Psoas muscle (tissue), 8 donors: Measurements from ENCODE around the gene COX6A2. TPM values are rescaled to one million over a fixed set of nuclear protein-coding genes. Genes with fewer than 3 reads are reported as not detected.

Experiments
- ATAC-seq, 4 donors: fragments of 200-7000 bp; cut with Tn5 transposase; one replicate each; pipeline ENCODE4 v1.9.1; 2020; ENCODE audit warnings: moderate library complexity in 3 of 4, mild to moderate bottlenecking in 2 of 4
- DNase-seq, 2 donors: peaks; one replicate each; pipeline ENCODE4 v3.0.0-alpha.2; 2020
- H3K27ac ChIP-seq: fragments of 200-600 bp; one replicate; pipeline ENCODE4 v1.8.0; 2022
- H3K27me3 ChIP-seq, 3 donors: fragments of 200-600 bp in 1 of 3; one replicate each; pipeline versions ENCODE4 v1.6.1 to v1.8.0; 2013 to 2022; ENCODE audit warnings: low read length in 2 of 3, mild to moderate bottlenecking in 2 of 3, moderate library complexity in 1 of 3; ENCODE audit not compliant: insufficient read depth in 3 of 3
- H3K36me3 ChIP-seq, 2 donors: fragments of 200-600 bp in 1 of 2; one replicate each; pipeline versions ENCODE4 v1.6.1 to v1.8.0; 2013 to 2022; ENCODE audit warnings: low read depth in 1 of 2, mild to moderate bottlenecking in 1 of 2, moderate library complexity in 1 of 2; ENCODE audit not compliant: insufficient read depth in 1 of 2
- H3K4me1 ChIP-seq: fragments of 200-600 bp; one replicate; pipeline ENCODE4 v1.8.0; 2022
- H3K4me3 ChIP-seq: fragments of 200-600 bp; one replicate; pipeline ENCODE4 v1.8.0; 2022; ENCODE audit warnings: mild to moderate bottlenecking
- H3K9me3 ChIP-seq: fragments of 200-600 bp; one replicate; pipeline ENCODE4 v1.8.0; 2022
- CTCF ChIP-seq: fragments of 200-600 bp; IDR thresholded peaks from one replicate; pipeline ENCODE4 v1.8.0; 2022; ENCODE audit warnings: antibody characterized with exemption
- WGBS, 3 donors: extraction: QIAGEN DNeasy Blood & Tissue Kit; methylation state at CpG; one replicate each; pipeline versions ENCODE4 v1.1.6 to v1.1.7; 2013; 5-methylcytosine and 5-hydroxymethylcytosine counted together
- intact Hi-C, 2 donors: fragments of 100-400 bp; cut with DNase I; formaldehyde crosslinking; loops; one replicate each; pipeline versions ENCODE4 v1.11.0 to v1.14.2; 2022
- polyA plus RNA-seq, 3 donors: library from polyadenylated mRNA; stranded (reverse); fragments of 200-250 nt; gene quantifications; one replicate each; pipeline ENCODE4 v1.2.3, GENCODE V29; 2013
- total RNA-seq, 4 donors: library from RNA; stranded (reverse); fragmentation: NEBNext Ultra II Directional in 2 of 4; extraction: Animal tissue kit (Norgen Biotek cat#: 25700) in 2 of 4; gene quantifications; one replicate each; pipeline versions ENCODE4 v1.2.1 to v1.2.4, GENCODE V29; 2021 to 2023
- donor health status: healthy with polysubstance abuse.
- donor health status: DM: no; HTN: no; CAD: no; lungs with moderate emphysema.
- donor health status: Bipolar disorder and iron deficiency.
- donor health status: healthy.
- donor health status: DM: yes; HTN: yes; CAD: no.
- donor health status: DM: no; HTN: no; CAD: no.
- donor health status: DM: no; HTN: no; CAD: no.
- donor health status: DM: yes; HTN: yes; CAD: no.

The COX6A2 gene
- total and polyA plus RNA-seq, 7 donors = 1,027 to 3,792 (median 1,232) TPM

- intact Hi-C loops = no loop called here
- no peaks in the 10 kb centered on the region for H3K9me3 ChIP-seq
- no peak for TF ChIP-seq CTCF
- no peaks in the 10 kb centered on the region for H3K4me1 ChIP-seq
- no peak overlapping the region for H3K27ac ChIP-seq
- H3K4me3 ChIP-seq = no peak overlapping the region
- WGBS, 3 donors = 77 to 79% (median 77%) methylated on average over 21 to 22 of the region's 22 CpGs
- DNase-seq (no peak), ATAC-seq (no peak)
- H3K36me3 ChIP-seq = no peaks in the 10 kb centered on the region
- H3K27me3 ChIP-seq = no peaks in the 10 kb centered on the region
Measured at GRCh38 chr16:31411024-31411844, 16.9 kb downstream of the COX6A2 start.

- ATAC-seq = no peak
- Histone ChIP-seq H3K27ac (no peak overlapping the region), H3K27me3 (no peaks in the 10 kb centered on the region), H3K4me3 (no peak overlapping the region), H3K9me3 (no peaks in the 10 kb centered on the region), H3K36me3 (no peaks in the 10 kb centered on the region), H3K4me1 (no peaks in the 10 kb centered on the region)
- no peak for TF ChIP-seq CTCF
- intact Hi-C loops = no loop called here
- DNase-seq = no peak
- WGBS, 3 donors = 68 to 79% (median 76%) methylated on average over 9 of the region's 9 CpGs
Measured at GRCh38 chr16:31410082-31410481, 18.1 kb downstream of the COX6A2 start.

GRCh38 chr16:31409433-31409832 lies 18.7 kb downstream of the COX6A2 start:
- Histone ChIP-seq H3K4me1 (no peaks in the 10 kb centered on the region), H3K36me3 (no peaks in the 10 kb centered on the region), H3K4me3 (no peak overlapping the region), H3K27ac (no peak overlapping the region), H3K27me3 (no peaks in the 10 kb centered on the region), H3K9me3 (no peaks in the 10 kb centered on the region)
- DNase-seq (no peak), ATAC-seq (no peak)
- intact Hi-C loops = no loop called here
- WGBS, 3 donors = 35 to 59% (median 58%) methylated on average over 3 of the region's 3 CpGs
- no peak for TF ChIP-seq CTCF

- WGBS, 3 donors = 74 to 85% (median 81%) methylated on average over 8 of the region's 8 CpGs
Measured at GRCh38 chr16:31407406-31407805, 20.8 kb downstream of the COX6A2 start.

More at GRCh38 chr16:31407406-31407805, 20.8 kb downstream of the COX6A2 start:
- no peak overlapping the region for H3K4me3 ChIP-seq
- DNase-seq (no peak), ATAC-seq (no peak)
- H3K36me3 ChIP-seq = no peaks in the 10 kb centered on the region
- no peak for TF ChIP-seq CTCF
- intact Hi-C loops = no loop called here
- no peaks in the 10 kb centered on the region for H3K9me3 ChIP-seq
- no peak overlapping the region for H3K27ac ChIP-seq
- H3K27me3 ChIP-seq = no peaks in the 10 kb centered on the region
- H3K4me1 ChIP-seq = no peaks in the 10 kb centered on the region
